ENCODE data around the gene PCDHGA7.
"Not testable (repeated sequence)": the region's sequence is repeated elsewhere in the genome, so short reads cannot be mapped to it uniquely, and the experiment has no call there.

PCDHGA7 gene

GRCh38 chr5:141369994-141370848 is 12.3 kb upstream of the PCDHGA7 start, which contains the start of gene PCDHGB3:
PCDHGB3 (plus strand) TSS chr5:141370242; CDS start chr5:141370395, 153 bp downstream.
- DNase-seq = peak; percentile 49

DNA sequence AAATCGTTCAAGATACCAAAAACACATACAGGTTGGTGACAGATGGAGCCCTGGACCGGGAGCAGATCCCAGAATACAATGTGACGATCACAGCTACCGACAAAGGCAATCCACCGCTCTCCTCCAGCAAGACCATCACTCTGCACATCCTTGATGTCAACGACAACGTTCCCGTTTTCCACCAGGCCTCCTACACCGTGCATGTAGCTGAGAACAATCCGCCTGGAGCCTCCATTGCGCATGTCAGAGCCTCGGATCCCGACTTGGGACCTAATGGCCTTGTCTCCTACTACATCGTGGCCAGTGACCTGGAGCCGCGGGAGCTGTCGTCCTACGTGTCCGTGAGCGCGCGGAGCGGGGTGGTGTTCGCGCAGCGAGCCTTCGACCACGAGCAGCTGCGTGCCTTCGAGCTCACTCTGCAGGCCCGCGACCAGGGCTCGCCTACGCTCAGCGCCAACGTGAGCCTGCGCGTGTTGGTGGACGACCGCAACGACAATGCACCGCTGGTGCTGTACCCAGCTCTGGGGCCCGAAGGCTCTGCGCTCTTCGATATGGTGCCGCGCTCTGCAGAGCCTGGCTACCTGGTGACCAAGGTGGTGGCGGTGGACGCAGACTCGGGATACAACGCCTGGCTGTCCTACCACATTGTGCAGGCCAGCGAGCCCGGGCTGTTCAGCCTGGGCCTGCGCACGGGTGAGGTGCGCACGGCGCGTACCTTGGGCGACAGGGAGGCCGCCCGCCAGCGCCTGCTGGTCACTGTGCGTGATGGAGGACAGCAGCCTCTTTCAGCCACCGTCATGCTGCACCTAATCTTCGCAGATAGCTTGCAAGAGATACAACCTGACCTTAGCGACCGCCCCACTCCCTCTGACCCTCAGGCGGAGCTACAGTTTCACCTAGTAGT is 10.7 kb upstream of the PCDHGA7 start:
- DNase-seq = no peak

GRCh38 chr5:141373673-141374317 is 8.7 kb upstream of the PCDHGA7 start, which contains the start of gene PCDHGA6:
PCDHGA6 (plus strand) TSS chr5:141373891; CDS start chr5:141374084, 193 bp downstream.
- DNase-seq = no peak

GRCh38 chr5:141374627-141375026 is 7.9 kb upstream of the PCDHGA7 start:
- no peak for DNase-seq

GRCh38 chr5:141375444-141376155 is 6.9 kb upstream of the PCDHGA7 start:
- DNase-seq = not testable (repeated sequence)

GRCh38 chr5:141383345-141383744 is 803 bp downstream of the PCDHGA7 start:
- DNase-seq = no peak

DNA sequence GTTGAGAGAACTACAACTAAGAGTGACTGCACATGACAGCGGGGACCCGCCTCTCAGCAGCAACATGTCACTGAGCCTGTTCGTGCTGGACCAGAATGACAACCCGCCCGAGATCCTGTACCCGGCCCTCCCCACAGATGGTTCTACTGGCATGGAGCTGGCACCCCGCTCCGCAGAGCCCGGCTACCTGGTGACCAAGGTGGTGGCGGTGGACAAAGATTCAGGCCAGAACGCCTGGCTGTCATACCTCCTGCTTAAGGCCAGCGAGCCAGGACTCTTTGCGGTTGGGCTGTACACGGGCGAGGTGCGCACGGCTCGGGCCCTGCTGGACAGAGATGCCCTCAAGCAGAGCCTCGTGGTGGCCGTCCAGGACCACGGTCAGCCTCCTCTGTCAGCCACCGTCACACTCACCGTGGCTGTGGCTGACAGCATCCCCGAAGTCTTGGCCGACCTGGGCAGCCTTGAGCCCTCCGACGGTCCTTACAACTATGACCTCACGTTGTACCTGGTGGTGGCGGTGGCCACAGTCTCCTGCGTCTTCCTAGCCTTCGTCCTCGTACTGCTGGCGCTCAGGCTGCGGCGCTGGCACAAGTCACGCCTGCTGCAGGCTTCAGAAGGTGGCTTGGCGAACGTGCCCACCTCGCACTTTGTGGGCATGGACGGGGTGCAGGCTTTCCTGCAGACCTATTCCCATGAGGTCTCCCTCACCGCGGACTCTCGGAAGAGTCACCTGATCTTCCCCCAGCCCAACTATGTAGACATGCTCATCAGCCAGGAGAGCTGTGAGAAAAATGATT is 2.1 kb downstream of the PCDHGA7 start:
- DNase-seq = no peak

- DNase-seq = peak; percentile 28
Observed at GRCh38 chr5:141387557-141388311, 5.2 kb downstream of the PCDHGA7 start, which contains the start of gene PCDHGB4. PCDHGB4 (plus strand) TSS chr5:141387698; CDS start chr5:141387885, 187 bp downstream.

GRCh38 chr5:141388661-141389060 is 6.1 kb downstream of the PCDHGA7 start:
- no peak for DNase-seq

- DNase-seq = no peak
Observed at GRCh38 chr5:141389153-141390042, 6.9 kb downstream of the PCDHGA7 start.

DNA sequence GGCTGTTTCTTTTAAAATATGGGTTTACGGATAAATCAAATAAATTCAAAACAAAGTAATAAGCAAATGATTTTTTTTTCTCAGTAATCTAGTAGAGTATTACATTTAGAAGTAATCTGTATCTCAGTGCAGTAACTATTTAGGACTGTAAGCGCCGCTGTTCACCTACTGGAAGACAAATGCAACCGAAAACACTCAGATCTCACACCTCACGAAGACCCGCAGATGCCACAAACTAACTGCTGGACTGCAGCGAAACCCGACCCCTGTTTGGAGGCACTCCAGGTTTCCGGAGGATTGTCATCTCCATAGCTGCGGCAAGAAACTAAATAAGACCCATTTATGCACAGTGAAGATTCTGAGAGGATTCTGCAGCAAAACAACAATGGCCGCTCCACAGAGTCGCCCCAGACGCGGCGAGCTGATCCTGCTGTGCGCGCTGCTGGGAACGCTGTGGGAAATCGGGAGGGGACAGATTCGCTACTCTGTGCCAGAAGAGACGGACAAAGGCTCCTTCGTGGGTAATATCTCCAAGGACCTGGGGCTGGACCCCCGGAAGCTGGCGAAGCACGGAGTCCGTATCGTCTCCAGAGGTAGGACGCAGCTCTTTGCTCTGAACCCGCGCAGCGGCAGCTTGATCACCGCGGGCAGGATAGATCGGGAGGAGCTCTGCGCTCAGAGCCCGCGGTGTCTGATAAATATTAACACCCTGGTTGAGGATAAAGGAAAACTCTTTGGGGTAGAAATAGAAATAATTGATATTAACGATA is 10.1 kb downstream of the PCDHGA7 start, which contains the start of gene PCDHGA8:
PCDHGA8 (plus strand) TSS at position 205 of the 770 bp plus-strand sequence; CDS start at position 386, 181 bp downstream.
- no peak for DNase-seq

DNA sequence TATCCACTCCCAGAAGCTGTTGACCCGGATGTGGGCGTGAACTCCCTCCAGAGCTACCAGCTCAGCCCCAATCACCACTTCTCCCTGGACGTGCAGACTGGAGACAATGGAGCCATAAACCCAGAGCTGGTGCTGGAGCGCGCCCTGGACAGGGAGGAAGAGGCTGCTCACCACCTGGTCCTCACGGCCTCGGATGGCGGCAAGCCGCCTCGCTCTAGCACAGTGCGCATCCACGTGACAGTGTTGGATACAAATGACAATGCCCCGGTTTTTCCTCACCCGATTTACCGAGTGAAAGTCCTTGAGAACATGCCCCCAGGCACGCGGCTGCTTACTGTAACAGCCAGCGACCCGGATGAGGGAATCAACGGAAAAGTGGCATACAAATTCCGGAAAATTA is 10.7 kb downstream of the PCDHGA7 start:
- DNase-seq = no peak

DNA sequence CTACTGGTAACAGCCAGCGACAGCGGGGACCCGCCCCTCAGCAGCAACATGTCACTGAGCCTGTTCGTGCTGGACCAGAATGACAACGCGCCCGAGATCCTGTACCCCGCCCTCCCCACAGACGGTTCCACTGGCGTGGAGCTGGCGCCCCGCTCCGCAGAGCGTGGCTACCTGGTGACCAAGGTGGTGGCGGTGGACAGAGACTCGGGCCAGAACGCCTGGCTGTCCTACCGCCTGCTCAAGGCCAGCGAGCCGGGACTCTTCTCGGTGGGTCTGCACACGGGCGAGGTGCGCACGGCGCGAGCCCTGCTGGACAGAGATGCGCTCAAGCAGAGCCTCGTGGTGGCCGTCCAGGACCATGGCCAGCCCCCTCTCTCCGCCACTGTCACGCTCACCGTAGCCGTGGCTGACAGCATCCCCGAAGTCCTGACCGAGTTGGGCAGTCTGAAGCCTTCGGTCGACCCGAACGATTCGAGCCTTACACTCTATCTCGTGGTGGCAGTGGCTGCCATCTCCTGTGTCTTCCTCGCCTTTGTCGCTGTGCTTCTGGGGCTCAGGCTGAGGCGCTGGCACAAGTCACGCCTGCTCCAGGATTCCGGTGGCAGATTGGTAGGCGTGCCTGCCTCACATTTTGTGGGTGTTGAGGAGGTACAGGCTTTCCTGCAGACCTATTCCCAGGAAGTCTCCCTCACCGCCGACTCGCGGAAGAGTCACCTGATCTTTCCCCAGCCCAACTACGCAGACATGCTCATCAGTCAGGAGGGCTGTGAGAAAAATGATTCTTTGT is 12.1 kb downstream of the PCDHGA7 start:
- not testable (repeated sequence) for DNase-seq

- DNase-seq = peak; percentile 49
Observed at GRCh38 chr5:141397756-141398551, 15.4 kb downstream of the PCDHGA7 start, which contains the start of gene PCDHGB5. PCDHGB5 (plus strand) TSS chr5:141397947; CDS start chr5:141398128, 181 bp downstream.

DNA sequence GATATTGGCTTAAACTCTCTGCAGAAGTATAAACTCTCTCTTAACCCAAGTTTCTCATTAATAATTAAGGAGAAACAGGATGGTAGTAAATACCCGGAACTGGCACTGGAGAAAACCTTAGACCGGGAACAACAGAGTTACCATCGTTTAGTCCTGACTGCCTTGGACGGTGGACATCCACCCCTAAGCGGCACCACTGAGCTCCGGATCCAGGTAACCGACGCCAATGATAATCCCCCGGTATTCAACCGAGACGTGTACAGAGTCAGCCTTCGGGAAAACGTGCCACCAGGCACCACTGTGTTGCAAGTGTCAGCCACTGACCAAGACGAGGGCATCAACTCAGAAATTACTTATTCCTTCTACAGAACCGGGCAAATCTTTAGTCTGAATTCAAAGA is 16.1 kb downstream of the PCDHGA7 start:
- DNase-seq = no peak

- no peak for DNase-seq
Observed at GRCh38 chr5:141399555-141400258, 17.2 kb downstream of the PCDHGA7 start.
